Measurements from ENCODE around the gene ALG2.

The ALG2 gene

GRCh38 chr9:99192786-99193465, 28.8 kb downstream of the ALG2 start:
- Histone ChIP-seq H3K4me1 (ENCODE audit: insufficient read depth, low read length, poor library complexity, severe bottlenecking) (no peaks in the 10 kb centered on the region), H3K27me3 (ENCODE audit: insufficient read depth, low read length, poor library complexity, severe bottlenecking) (no peaks in the 10 kb centered on the region), H3K9me3 (ENCODE audit: insufficient read depth, low read depth, low read length) (no peaks in the 10 kb centered on the region), H3K79me2 (ENCODE audit: insufficient read depth, low read length) (no peaks in the 10 kb centered on the region), H3K36me3 (ENCODE audit: insufficient read depth, low read length) (no peaks in the 10 kb centered on the region), H3F3A (ENCODE audit: low read depth) (no peaks in the 10 kb centered on the region), H3K9me2 (replicated peaks; ENCODE audit: low read depth, low read length) (no peaks in the 10 kb centered on the region), H4K20me1 (ENCODE audit: insufficient read depth, low read length, poor library complexity, severe bottlenecking) (no peaks in the 10 kb centered on the region), H3K4me2 (ENCODE audit: low read depth, low read length, poor library complexity, severe bottlenecking) (no peak overlapping the region), H3K4me3 (ENCODE audit: low read length, poor library complexity, severe bottlenecking) (no peak overlapping the region), H2AFZ (ENCODE audit: low read length) (no peak overlapping the region), H3K9ac (ENCODE audit: low read depth, low read length, poor library complexity, severe bottlenecking) (no peak overlapping the region)
- TF ChIP-seq CTCF (conservative IDR thresholded peaks at IDR 0.05; ENCODE audit: low read length) (peak; percentile 62), EZH2phosphoT487 (IDR thresholded peaks at IDR 0.05; ENCODE audit: borderline replicate concordance) (no peak)

GRCh38 chr9:99190597-99191283, 31.0 kb downstream of the ALG2 start:
- TF ChIP-seq CTCF (conservative IDR thresholded peaks at IDR 0.05; ENCODE audit: low read length) (no peak), EZH2phosphoT487 (IDR thresholded peaks at IDR 0.05; ENCODE audit: borderline replicate concordance) (no peak)
- Histone ChIP-seq H4K20me1 (ENCODE audit: insufficient read depth, low read length, poor library complexity, severe bottlenecking) (no peaks in the 10 kb centered on the region), H3K4me3 (ENCODE audit: low read length, poor library complexity, severe bottlenecking) (no peak overlapping the region), H3F3A (ENCODE audit: low read depth) (no peaks in the 10 kb centered on the region), H3K9ac (ENCODE audit: low read depth, low read length, poor library complexity, severe bottlenecking) (no peak overlapping the region), H2AFZ (ENCODE audit: low read length) (no peak overlapping the region), H3K27me3 (ENCODE audit: insufficient read depth, low read length, poor library complexity, severe bottlenecking) (no peaks in the 10 kb centered on the region), H3K36me3 (ENCODE audit: insufficient read depth, low read length) (no peaks in the 10 kb centered on the region), H3K4me2 (ENCODE audit: low read depth, low read length, poor library complexity, severe bottlenecking) (no peak overlapping the region), H3K4me1 (ENCODE audit: insufficient read depth, low read length, poor library complexity, severe bottlenecking) (peaks cover 14% of the 10 kb centered on the region), H3K9me3 (ENCODE audit: insufficient read depth, low read depth, low read length) (no peaks in the 10 kb centered on the region), H3K79me2 (ENCODE audit: insufficient read depth, low read length) (no peaks in the 10 kb centered on the region), H3K9me2 (replicated peaks; ENCODE audit: low read depth, low read length) (no peaks in the 10 kb centered on the region)

GRCh38 chr9:99189887-99190596, 31.7 kb downstream of the ALG2 start:
- Histone ChIP-seq H2AFZ (ENCODE audit: low read length) (no peak overlapping the region), H3K4me1 (ENCODE audit: insufficient read depth, low read length, poor library complexity, severe bottlenecking) (peaks cover 14% of the 10 kb centered on the region), H3K9me3 (ENCODE audit: insufficient read depth, low read depth, low read length) (no peaks in the 10 kb centered on the region)

More at GRCh38 chr9:99189887-99190596, 31.7 kb downstream of the ALG2 start:
- Histone ChIP-seq H3K9ac (ENCODE audit: low read depth, low read length, poor library complexity, severe bottlenecking) (no peak overlapping the region), H3K79me2 (ENCODE audit: insufficient read depth, low read length) (no peaks in the 10 kb centered on the region), H3K4me3 (ENCODE audit: low read length, poor library complexity, severe bottlenecking) (no peak overlapping the region), H3F3A (ENCODE audit: low read depth) (no peaks in the 10 kb centered on the region), H4K20me1 (ENCODE audit: insufficient read depth, low read length, poor library complexity, severe bottlenecking) (no peaks in the 10 kb centered on the region), H3K27me3 (ENCODE audit: insufficient read depth, low read length, poor library complexity, severe bottlenecking) (no peaks in the 10 kb centered on the region), H3K36me3 (ENCODE audit: insufficient read depth, low read length) (no peaks in the 10 kb centered on the region), H3K9me2 (replicated peaks; ENCODE audit: low read depth, low read length) (no peaks in the 10 kb centered on the region), H3K4me2 (ENCODE audit: low read depth, low read length, poor library complexity, severe bottlenecking) (no peak overlapping the region)
- no peak for TF ChIP-seq CTCF (conservative IDR thresholded peaks at IDR 0.05; ENCODE audit: low read length)
- no peak for TF ChIP-seq EZH2phosphoT487 (IDR thresholded peaks at IDR 0.05; ENCODE audit: borderline replicate concordance)

Measured in Loucy (cell line).